Glutamatergic neuron (in vitro differentiated cells): ENCODE measurements around the gene RPS6KA1. TPM values are rescaled to one million over a fixed set of nuclear protein-coding genes. Genes with fewer than 3 reads are reported as not detected.

ENCODE experiments used
- DNase-seq: peaks from one replicate; pipeline ENCODE4 v3.0.0; 2022
- H3K27ac Mint-ChIP-seq: one replicate; pipeline ENCODE4 v1.8.0; 2020; ENCODE audit warnings: mild to moderate bottlenecking, mixed read lengths, inconsistent platforms; ENCODE audit not compliant: unreplicated experiment
- H3K27me3 Mint-ChIP-seq: one replicate; pipeline ENCODE4 v1.8.0; 2020; ENCODE audit warnings: mild to moderate bottlenecking, moderate library complexity, mixed read lengths, inconsistent platforms; ENCODE audit not compliant: unreplicated experiment
- H3K36me3 Mint-ChIP-seq: one replicate; pipeline ENCODE4 v1.8.0; 2020; ENCODE audit warnings: mild to moderate bottlenecking, mixed read lengths, inconsistent platforms; ENCODE audit not compliant: unreplicated experiment
- H3K4me1 Mint-ChIP-seq: one replicate; pipeline ENCODE4 v1.8.0; 2020; ENCODE audit warnings: mild to moderate bottlenecking, low read depth, mixed read lengths, inconsistent platforms; ENCODE audit not compliant: unreplicated experiment
- H3K4me3 Mint-ChIP-seq: one replicate; pipeline ENCODE4 v1.8.0; 2020; ENCODE audit warnings: mild to moderate bottlenecking, mixed read lengths, inconsistent platforms; ENCODE audit not compliant: unreplicated experiment
- H3K9me3 Mint-ChIP-seq: one replicate; pipeline ENCODE4 v1.8.0; 2020; ENCODE audit warnings: mild to moderate bottlenecking, moderate library complexity, mixed read lengths, inconsistent platforms; ENCODE audit not compliant: unreplicated experiment
- total RNA-seq: library from RNA; stranded (reverse); fragmentation: NEBNext Ultra II Directional; extraction: Animal tissue kit (Norgen Biotek cat#: 25700); gene quantifications from one replicate; pipeline ENCODE4 v1.2.1, GENCODE V29; 2021; ENCODE audit not compliant: unreplicated experiment
- TF ChIP-seq, protein P1 (sequence below): fragments of 200-600 bp; sonication (generic); IDR thresholded peaks from one replicate; pipeline ENCODE4 v1.5.0; 2021; ENCODE audit not compliant: partially characterized antibody, unreplicated experiment

Gene RPS6KA1
- total RNA-seq, 1 donor from 2014 or later = 10.8 TPM

DNA sequence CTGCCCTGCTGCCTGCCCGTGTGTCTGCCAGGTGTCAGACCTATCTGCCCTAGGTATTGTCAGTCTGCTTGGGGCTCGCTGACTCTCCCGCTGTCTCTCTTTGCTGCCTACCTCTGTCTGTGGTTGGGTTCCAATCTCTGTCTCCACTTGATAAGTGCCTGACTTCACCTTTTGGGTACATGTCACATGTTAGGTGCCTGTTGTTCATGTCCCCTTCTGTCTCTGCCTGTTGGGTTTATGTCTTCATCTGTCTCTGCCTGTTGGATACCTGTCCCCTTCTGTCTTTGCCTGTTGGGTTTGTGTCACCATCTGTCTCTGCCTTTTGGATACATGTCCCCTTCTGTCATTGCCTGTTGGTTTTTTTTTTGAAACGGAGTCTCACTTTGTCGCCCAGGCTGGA is 14.6 kb downstream of the RPS6KA1 start:
- Mint-ChIP-seq H3K36me3 (peaks cover 4% of the 10 kb centered on the region), H3K27me3 (peaks cover 9% of the 10 kb centered on the region), H3K27ac (no peak overlapping the region), H3K4me3 (peak overlapping the region; percentile 48), H3K4me1 (peaks cover 15% of the 10 kb centered on the region), H3K9me3 (peaks cover 10% of the 10 kb centered on the region)
- no peak for DNase-seq
- TF ChIP-seq, protein P1, sequence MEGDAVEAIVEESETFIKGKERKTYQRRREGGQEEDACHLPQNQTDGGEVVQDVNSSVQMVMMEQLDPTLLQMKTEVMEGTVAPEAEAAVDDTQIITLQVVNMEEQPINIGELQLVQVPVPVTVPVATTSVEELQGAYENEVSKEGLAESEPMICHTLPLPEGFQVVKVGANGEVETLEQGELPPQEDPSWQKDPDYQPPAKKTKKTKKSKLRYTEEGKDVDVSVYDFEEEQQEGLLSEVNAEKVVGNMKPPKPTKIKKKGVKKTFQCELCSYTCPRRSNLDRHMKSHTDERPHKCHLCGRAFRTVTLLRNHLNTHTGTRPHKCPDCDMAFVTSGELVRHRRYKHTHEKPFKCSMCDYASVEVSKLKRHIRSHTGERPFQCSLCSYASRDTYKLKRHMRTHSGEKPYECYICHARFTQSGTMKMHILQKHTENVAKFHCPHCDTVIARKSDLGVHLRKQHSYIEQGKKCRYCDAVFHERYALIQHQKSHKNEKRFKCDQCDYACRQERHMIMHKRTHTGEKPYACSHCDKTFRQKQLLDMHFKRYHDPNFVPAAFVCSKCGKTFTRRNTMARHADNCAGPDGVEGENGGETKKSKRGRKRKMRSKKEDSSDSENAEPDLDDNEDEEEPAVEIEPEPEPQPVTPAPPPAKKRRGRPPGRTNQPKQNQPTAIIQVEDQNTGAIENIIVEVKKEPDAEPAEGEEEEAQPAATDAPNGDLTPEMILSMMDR = no peak

- Mint-ChIP-seq H3K4me1 (peaks cover 15% of the 10 kb centered on the region), H3K27me3 (peaks cover 9% of the 10 kb centered on the region), H3K9me3 (peaks cover 10% of the 10 kb centered on the region)
Observed at GRCh38 chr1:26545969-26546323, 16.4 kb downstream of the RPS6KA1 start.

GRCh38 chr1:26546375-26546774 is 16.8 kb downstream of the RPS6KA1 start:
- Mint-ChIP-seq H3K4me1 (peaks cover 15% of the 10 kb centered on the region), H3K27ac (no peak overlapping the region), H3K36me3 (peaks cover 4% of the 10 kb centered on the region), H3K4me3 (no peak overlapping the region), H3K27me3 (peaks cover 9% of the 10 kb centered on the region), H3K9me3 (peaks cover 10% of the 10 kb centered on the region)
- TF ChIP-seq, protein P1 = no peak
- no peak for DNase-seq

More at GRCh38 chr1:26545969-26546323, 16.4 kb downstream of the RPS6KA1 start:
- H3K27ac Mint-ChIP-seq = no peak overlapping the region
- H3K36me3 Mint-ChIP-seq = peaks cover 4% of the 10 kb centered on the region
- no peak overlapping the region for H3K4me3 Mint-ChIP-seq
- TF ChIP-seq, protein P1 = no peak
- DNase-seq = no peak

- Mint-ChIP-seq H3K4me1 (peaks cover 15% of the 10 kb centered on the region), H3K27me3 (peaks cover 9% of the 10 kb centered on the region), H3K9me3 (peaks cover 10% of the 10 kb centered on the region), H3K4me3 (no peak overlapping the region), H3K27ac (no peak overlapping the region), H3K36me3 (peaks cover 4% of the 10 kb centered on the region)
- DNase-seq = no peak
- TF ChIP-seq, protein P1 = no peak
Observed at GRCh38 chr1:26546819-26547218, 17.3 kb downstream of the RPS6KA1 start.

DNA sequence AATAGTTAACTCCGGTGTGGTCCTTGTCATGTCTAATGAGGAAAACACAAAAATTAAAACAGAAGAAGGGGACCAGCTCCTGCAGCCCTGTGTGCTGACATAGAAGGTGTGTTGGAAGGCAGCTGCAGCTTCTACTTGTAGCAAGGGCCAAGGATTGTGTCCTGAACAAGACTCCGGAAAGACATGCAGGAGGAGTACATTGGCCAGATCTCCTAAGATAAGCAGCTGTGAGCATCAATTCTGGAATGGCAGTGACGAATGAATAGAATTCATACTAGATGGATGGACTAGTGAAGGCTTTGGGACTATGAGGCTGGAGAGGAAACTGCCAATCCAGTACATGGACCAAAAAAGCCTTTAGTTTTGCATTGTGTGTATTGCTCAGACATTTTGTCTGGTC is 19.3 kb downstream of the RPS6KA1 start:
- H3K27me3 Mint-ChIP-seq = peaks cover 5% of the 10 kb centered on the region
- no peak overlapping the region for H3K4me3 Mint-ChIP-seq

More for the DNA sequence above, 19.3 kb downstream of the RPS6KA1 start:
- Mint-ChIP-seq H3K9me3 (peaks cover 10% of the 10 kb centered on the region), H3K4me1 (peaks cover 5% of the 10 kb centered on the region), H3K36me3 (peaks cover 4% of the 10 kb centered on the region), H3K27ac (no peak overlapping the region)
- no peak for DNase-seq
- TF ChIP-seq, protein P1 = no peak
